Fibroblast of villous mesenchyme (primary cell): ENCODE results near the gene HLCS. TPM values are rescaled to one million over a fixed set of nuclear protein-coding genes. Genes with fewer than 3 reads are reported as not detected.
"Not testable (repeated sequence)": the region's sequence is repeated elsewhere in the genome, so short reads cannot be mapped to it uniquely, and the experiment has no call there.

Experiments
- DNase-seq: peaks from one replicate; pipeline ENCODE4 v3.0.0-alpha.2; 2010; ENCODE audit warnings: low read depth
- H3K4me3 ChIP-seq: 2 replicates; pipeline ENCODE4 v1.5.1; 2011; ENCODE audit warnings: low read depth, mild to moderate bottlenecking, low read length
- total RNA-seq: library from RNA; depleted of rRNA; stranded (reverse); fragments of >200 nt; gene quantifications from 2 replicates; pipeline ENCODE4 v1.2.3, GENCODE V29; 2012
- TF ChIP-seq, protein P1 (sequence below): IDR thresholded peaks from 2 replicates; pipeline ENCODE4 v1.5.1; 2012; ENCODE audit warnings: low read depth, mild to moderate bottlenecking, low read length; ENCODE audit not compliant: insufficient read depth

HLCS gene
- total RNA-seq, 1 donor, result 44.0 TPM

DNA sequence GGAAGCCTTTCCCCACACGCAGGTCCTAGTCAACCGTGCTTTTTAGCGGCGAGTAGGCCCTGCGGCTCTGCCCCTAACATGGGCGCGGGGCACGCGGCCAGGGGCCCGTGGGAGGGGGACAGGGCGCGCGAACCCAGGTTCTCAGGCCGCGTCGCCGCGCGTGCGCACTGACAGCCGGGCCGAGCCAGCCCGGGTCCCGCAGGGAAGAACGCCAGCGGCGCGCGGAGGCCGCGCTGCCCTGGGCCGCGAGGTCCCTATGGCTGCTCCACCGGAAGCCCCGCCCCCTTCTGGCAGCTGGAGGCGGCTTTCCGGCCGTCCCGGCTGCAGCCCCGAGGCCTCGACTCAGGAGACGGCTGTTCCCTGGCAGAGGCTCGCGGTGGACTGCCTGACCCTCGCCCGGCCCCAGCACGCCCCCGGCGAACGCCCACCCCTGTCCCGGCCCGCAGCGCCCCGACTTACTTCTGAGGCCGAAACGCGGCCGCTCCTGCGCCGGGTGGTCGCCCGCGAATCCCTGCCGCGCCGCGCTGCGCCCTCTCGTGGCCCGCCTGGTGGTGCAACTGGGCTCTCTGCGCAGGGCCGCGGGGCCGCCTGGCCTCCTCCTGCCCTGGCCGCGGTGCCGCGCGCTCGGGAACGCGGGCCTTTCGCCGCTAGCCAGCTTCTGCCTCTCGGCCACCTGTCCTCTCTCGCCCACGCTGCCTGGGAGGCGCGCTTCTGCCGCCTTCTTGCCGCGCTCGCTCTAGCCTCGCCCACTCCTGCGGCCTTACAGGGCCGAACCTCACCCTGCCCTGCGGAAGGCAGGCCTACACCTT lies 23.4 kb upstream of the HLCS start:
- TF ChIP-seq, protein P1, sequence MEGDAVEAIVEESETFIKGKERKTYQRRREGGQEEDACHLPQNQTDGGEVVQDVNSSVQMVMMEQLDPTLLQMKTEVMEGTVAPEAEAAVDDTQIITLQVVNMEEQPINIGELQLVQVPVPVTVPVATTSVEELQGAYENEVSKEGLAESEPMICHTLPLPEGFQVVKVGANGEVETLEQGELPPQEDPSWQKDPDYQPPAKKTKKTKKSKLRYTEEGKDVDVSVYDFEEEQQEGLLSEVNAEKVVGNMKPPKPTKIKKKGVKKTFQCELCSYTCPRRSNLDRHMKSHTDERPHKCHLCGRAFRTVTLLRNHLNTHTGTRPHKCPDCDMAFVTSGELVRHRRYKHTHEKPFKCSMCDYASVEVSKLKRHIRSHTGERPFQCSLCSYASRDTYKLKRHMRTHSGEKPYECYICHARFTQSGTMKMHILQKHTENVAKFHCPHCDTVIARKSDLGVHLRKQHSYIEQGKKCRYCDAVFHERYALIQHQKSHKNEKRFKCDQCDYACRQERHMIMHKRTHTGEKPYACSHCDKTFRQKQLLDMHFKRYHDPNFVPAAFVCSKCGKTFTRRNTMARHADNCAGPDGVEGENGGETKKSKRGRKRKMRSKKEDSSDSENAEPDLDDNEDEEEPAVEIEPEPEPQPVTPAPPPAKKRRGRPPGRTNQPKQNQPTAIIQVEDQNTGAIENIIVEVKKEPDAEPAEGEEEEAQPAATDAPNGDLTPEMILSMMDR, result peak; percentile 51
- DNase-seq, result peak; percentile 92
- peak overlapping the region; percentile 63 for H3K4me3 ChIP-seq

DNA sequence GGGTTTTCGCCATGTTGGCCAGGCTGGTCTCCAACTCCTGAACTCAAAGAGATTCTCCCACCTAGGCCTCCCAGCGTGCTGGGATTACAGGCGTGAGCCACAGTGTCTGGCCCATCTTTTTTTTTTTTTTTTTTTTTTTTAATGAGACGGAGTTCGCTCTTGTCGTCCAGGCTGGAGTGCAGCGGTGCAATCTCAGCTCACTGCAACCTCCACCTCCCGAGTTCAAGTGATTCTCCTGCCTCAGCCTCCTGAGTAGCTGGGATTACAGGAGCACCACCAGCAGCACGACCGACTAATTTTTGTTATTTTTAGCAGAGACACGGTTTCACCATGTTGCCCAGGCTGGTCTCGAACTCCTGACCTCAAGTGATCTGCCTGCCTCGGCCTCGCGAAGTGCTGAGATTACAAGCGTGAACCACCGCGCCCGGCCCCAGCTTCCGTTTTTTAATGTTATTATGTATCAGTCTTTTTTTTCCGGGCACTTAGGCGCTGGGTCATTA lies 22.8 kb upstream of the HLCS start:
- H3K4me3 ChIP-seq, result peak overlapping the region; percentile 63
- DNase-seq, result not testable (repeated sequence)

DNA sequence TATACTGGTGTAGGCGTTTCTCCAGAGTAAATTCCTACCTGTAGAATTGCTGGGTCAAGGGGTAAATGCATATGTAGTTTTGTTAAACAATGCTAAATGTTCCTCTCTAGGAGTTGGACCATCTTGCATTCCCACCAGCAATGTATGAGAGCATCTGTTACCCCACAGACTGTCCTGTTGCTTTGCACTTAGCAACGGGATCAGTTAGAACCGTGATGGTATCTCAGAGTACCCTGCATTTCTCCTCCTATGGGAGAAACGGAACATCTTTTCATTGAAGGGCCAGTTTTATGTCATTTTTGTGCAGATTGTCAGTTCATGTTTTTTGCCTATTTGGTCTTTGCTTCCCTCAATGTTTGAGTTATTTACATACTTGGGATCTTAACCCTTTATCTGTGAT lies 22.1 kb upstream of the HLCS start:
- TF ChIP-seq, protein P1, result no peak
- H3K4me3 ChIP-seq, result no peak overlapping the region
- DNase-seq, result no peak

DNA sequence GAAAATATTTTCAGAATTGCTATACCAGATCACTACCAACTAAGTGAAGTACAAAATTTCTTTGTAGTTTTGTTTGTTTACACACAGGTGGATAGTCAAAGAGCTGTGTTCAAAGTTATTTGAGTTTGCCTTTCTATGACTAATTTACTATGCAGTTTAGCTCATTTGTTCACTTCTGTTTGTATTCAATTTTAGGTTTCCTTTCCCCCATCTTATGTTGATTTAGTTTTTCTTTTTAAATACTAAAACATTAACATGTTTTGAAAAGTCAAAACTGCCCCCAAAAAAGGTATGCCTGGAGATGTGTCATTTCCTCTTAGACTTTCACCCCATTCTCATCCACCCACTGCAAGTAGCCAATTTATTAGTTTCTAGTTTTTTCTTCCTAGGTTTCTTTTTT lies 21.4 kb upstream of the HLCS start:
- DNase-seq, result no peak
- no peak overlapping the region for H3K4me3 ChIP-seq
- TF ChIP-seq, protein P1, result no peak

DNA sequence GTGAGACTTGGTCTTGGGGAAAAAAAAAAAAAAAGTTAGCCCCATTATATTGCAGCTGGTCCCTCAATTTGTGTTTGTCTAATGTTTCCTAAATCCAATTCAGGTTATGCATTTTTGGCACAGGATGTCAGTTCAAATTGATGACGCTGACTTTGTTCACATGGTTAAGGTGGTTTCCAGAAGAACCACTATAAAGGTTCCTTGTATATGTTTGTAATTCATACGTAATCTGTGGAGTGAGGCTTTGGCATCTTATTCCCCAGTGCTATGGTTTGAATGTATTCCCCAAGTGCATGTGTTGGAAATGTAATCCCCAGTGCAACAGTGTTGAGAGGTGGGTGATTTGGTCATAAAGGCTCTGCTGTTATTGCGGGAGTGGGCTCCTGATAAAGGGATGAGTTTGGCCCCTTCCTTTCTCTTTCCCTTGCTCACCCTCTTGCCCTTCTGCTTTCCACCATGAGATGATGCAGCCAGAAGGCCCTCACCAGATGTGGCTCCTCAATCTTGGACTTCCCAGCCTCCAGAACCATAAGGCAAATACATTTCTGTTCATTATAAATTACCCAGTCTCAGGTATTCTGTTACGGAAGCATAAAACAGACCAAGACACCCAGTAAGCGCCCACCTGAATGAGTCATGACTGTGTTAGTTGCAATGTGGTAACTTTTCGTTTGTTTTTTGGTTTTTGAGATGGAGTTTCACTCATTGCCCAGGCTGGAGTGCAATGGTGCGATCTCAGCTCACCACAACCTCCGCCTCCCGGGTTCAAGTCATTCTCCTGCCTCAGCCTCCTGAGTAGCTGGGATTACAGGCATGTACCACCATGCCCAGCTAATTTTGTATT lies 19.5 kb upstream of the HLCS start:
- H3K4me3 ChIP-seq, result no peak overlapping the region
- TF ChIP-seq, protein P1, result no peak
- DNase-seq, result no peak

DNA sequence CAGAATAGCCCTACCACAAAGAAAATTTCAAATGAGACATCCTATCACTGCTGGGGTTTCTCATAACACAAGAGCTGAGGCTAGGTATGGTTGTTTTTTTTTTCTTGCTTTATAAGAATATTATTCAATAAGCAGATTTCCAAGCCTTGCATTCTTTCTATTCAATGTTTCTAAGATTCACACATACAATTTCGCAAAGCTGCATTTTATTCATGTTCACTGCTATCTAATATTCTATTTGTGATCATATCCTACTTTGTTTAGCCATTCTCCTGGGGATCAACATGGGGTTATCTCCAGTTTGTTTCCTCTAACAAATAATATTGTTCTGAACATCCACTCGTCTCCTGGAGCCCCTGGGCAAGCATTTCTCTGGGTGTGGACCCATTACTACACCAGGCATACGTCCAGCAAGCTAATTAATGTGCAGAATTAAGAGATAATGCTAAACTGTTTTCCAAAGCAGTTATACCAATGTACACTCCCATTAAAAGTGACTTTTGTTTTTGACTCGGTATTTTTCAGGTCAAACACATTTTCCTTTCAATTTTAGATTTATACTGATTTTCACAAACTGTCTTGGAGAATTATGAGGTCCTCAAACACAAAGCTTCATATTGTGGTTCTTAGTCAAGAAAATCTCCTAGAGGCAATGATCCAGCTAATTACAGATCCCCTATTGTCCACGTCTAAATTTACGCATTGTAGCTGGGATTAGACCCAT lies 15.7 kb upstream of the HLCS start:
- H3K4me3 ChIP-seq, result no peak overlapping the region
- TF ChIP-seq, protein P1, result no peak
- no peak for DNase-seq

DNA sequence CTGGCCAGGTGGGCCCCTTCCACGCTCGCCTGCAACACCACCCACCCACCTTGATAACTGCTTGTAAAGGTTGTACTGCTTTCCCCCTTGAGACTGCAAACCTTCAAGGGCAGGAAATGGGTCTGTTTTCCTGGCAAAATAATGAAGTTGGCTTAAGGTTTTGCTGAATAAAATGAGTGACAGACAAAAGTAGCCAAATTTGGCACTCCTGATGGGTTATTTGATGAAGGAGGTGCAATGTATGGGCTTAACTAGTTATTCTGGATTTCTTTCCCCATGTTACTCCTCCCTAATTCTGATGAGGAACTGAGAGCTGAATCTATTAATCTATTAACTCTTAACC lies 14.6 kb upstream of the HLCS start:
- no peak for DNase-seq
- TF ChIP-seq, protein P1, result no peak
- peak overlapping the region; percentile 47 for H3K4me3 ChIP-seq
